Measurements from ENCODE around the gene MAP7D1. TPM values are rescaled to one million over a fixed set of nuclear protein-coding genes. Genes with fewer than 3 reads are reported as not detected.
A peak's percentile ranks its signal among the peaks of the same experiment; 100 is the strongest.
"Not testable (repeated sequence)": the region's sequence is repeated elsewhere in the genome, so short reads cannot be mapped to it uniquely, and the experiment has no call there.

The MAP7D1 gene
- total RNA-seq, 3 donors from 2014 or later (not counting 1 experiment from before 2014, with no cell fraction given): 213 to 232 (median 230) TPM

GRCh38 chr1:36223996-36224536, 68.1 kb downstream of the MAP7D1 start, which contains the start of gene THRAP3:
THRAP3 (plus strand) TSS chr1:36224443; CDS start chr1:36282564, 58,121 bp downstream.
- no peak for TF ChIP-seq CTCF (IDR thresholded peaks at IDR 0.05)
- H3K9me3 ChIP-seq (ENCODE audit: control insufficient read depth, insufficient read depth, low read length): no peaks in the 10 kb centered on the region
- peaks cover 7% of the 10 kb centered on the region for H3K36me3 ChIP-seq (ENCODE audit: control insufficient read depth, insufficient read depth, low read length)
- DNase-seq (peak; percentile 99 to 100), ATAC-seq (peak; percentile 83 to 94 (median 84))
- no peaks in the 10 kb centered on the region for H3K27me3 Mint-ChIP-seq (ENCODE audit: low read depth in 2 of 2)
- no peaks in the 10 kb centered on the region for H3K36me3 Mint-ChIP-seq
- H3K27ac Mint-ChIP-seq: peak within 1 kb of the TSS; percentile 99 to 100
- peak within 1 kb of the TSS; percentile 95 for H3K27ac ChIP-seq (ENCODE audit: low read length)
- WGBS (ENCODE audit: insufficient coverage): under 1% methylated on average over 45 of the region's 45 CpGs
- intact Hi-C loops (cut with micrococcal nuclease): loop anchor here (1.0 to 10.0 kb wide), 4 partner anchors 37 to 163 kb away; partner anchors contain the start of genes STK40 and TRAPPC3
- no peaks in the 10 kb centered on the region for H3K9me3 Mint-ChIP-seq
- H3K4me3 Mint-ChIP-seq: peak within 1 kb of the TSS; percentile 98
- H3K4me3 ChIP-seq (ENCODE audit: low read length): peak within 1 kb of the TSS; percentile 78
- H3K4me1 ChIP-seq (ENCODE audit: control insufficient read depth, insufficient read depth, low read length): peaks cover 25% of the 10 kb centered on the region
- no peaks in the 10 kb centered on the region for H3K27me3 ChIP-seq (ENCODE audit: control insufficient read depth, insufficient read depth, low read length)
- H3K4me1 Mint-ChIP-seq: peaks cover 38 to 44% of the 10 kb centered on the region in 2 donors

- Mint-ChIP-seq H3K9me3 (no peaks in the 10 kb centered on the region), H3K27me3 (ENCODE audit: low read depth in 2 of 2) (no peaks in the 10 kb centered on the region), H3K36me3 (no peaks in the 10 kb centered on the region), H3K27ac (peak overlapping the region; percentile 99 to 100), H3K4me3 (peak overlapping the region; percentile 98), H3K4me1 (peaks cover 38 to 44% of the 10 kb centered on the region in 2 donors)
- H3K4me3 ChIP-seq (ENCODE audit: low read length): peak overlapping the region; percentile 78
- no peaks in the 10 kb centered on the region for H3K9me3 ChIP-seq (ENCODE audit: control insufficient read depth, insufficient read depth, low read length)
- DNase-seq (no peak), ATAC-seq (peak; percentile 53 to 71 (median 55))
- peaks cover 25% of the 10 kb centered on the region for H3K4me1 ChIP-seq (ENCODE audit: control insufficient read depth, insufficient read depth, low read length)
- intact Hi-C loops (cut with micrococcal nuclease): loop anchor here (1.0 to 10.0 kb wide), 4 partner anchors 37 to 163 kb away; partner anchors contain the start of genes STK40 and TRAPPC3
- H3K36me3 ChIP-seq (ENCODE audit: control insufficient read depth, insufficient read depth, low read length): peaks cover 7% of the 10 kb centered on the region
- no peak for TF ChIP-seq CTCF (IDR thresholded peaks at IDR 0.05)
- WGBS (ENCODE audit: insufficient coverage): 0% methylated on average over 29 of the region's 29 CpGs
- peak overlapping the region; percentile 95 for H3K27ac ChIP-seq (ENCODE audit: low read length)
- H3K27me3 ChIP-seq (ENCODE audit: control insufficient read depth, insufficient read depth, low read length): no peaks in the 10 kb centered on the region
These were observed 68.8 kb downstream of the MAP7D1 start for GRCh38 chr1:36224537-36225282.

- Mint-ChIP-seq H3K27me3 (ENCODE audit: low read depth in 2 of 2) (no peaks in the 10 kb centered on the region), H3K9me3 (no peaks in the 10 kb centered on the region), H3K4me3 (peak overlapping the region; percentile 98), H3K36me3 (no peaks in the 10 kb centered on the region), H3K27ac (peak overlapping the region; percentile 99 to 100), H3K4me1 (peaks cover 38 to 44% of the 10 kb centered on the region in 2 donors)
- no peak for DNase-seq
- WGBS (ENCODE audit: insufficient coverage): 25% methylated on average over 10 of the region's 10 CpGs
- Histone ChIP-seq H3K27me3 (ENCODE audit: control insufficient read depth, insufficient read depth, low read length) (no peaks in the 10 kb centered on the region), H3K4me1 (ENCODE audit: control insufficient read depth, insufficient read depth, low read length) (peaks cover 25% of the 10 kb centered on the region), H3K9me3 (ENCODE audit: control insufficient read depth, insufficient read depth, low read length) (no peaks in the 10 kb centered on the region), H3K36me3 (ENCODE audit: control insufficient read depth, insufficient read depth, low read length) (peaks cover 11% of the 10 kb centered on the region), H3K27ac (ENCODE audit: low read length) (peak overlapping the region; percentile 95), H3K4me3 (ENCODE audit: low read length) (peak overlapping the region; percentile 78)
- no peak for ATAC-seq
- no peak for TF ChIP-seq CTCF (IDR thresholded peaks at IDR 0.05)
- intact Hi-C loops (cut with micrococcal nuclease): loop anchor here (10.0 kb wide), 1 partner anchor 59 kb away; no protein-coding TSS in a partner anchor
These were observed 69.4 kb downstream of the MAP7D1 start for GRCh38 chr1:36225283-36225899.

GRCh38 chr1:36230279-36230678, 74.3 kb downstream of the MAP7D1 start:
- H3K36me3 Mint-ChIP-seq; H3K27me3 ChIP-seq (ENCODE audit: control insufficient read depth, insufficient read depth, low read length); H3K27me3 Mint-ChIP-seq (ENCODE audit: low read depth in 2 of 2); H3K27ac ChIP-seq (ENCODE audit: low read length); ATAC-seq; H3K4me3 Mint-ChIP-seq; H3K4me3 ChIP-seq (ENCODE audit: low read length); intact Hi-C loops (cut with micrococcal nuclease); DNase-seq; H3K9me3 ChIP-seq (ENCODE audit: control insufficient read depth, insufficient read depth, low read length); H3K9me3 Mint-ChIP-seq: not testable (repeated sequence)
- peaks cover 43 to 47% of the 10 kb centered on the region in 2 donors for H3K4me1 Mint-ChIP-seq
- peaks cover 33% of the 10 kb centered on the region for H3K36me3 ChIP-seq (ENCODE audit: control insufficient read depth, insufficient read depth, low read length)
- peak overlapping the region; percentile 70 to 77 for H3K27ac Mint-ChIP-seq
- 97% methylated on average over 12 of the region's 12 CpGs for WGBS (ENCODE audit: insufficient coverage)
- peaks cover 23% of the 10 kb centered on the region for H3K4me1 ChIP-seq (ENCODE audit: control insufficient read depth, insufficient read depth, low read length)
